Thyroid gland (tissue), 4 donors: ENCODE measurements around the gene CELF4. TPM values are rescaled to one million over a fixed set of nuclear protein-coding genes. Genes with fewer than 3 reads are reported as not detected.

Experiments used
- DNase-seq, 2 donors: peaks; one replicate each; pipeline ENCODE4 v3.0.0-alpha.2; 2019
- H3K27ac ChIP-seq, 3 donors: fragments of 200-600 bp; sonication (generic); 1 replicate in 2 of 3; 2 replicates in 1 of 3; pipeline ENCODE4 v1.5.1; 2016 to 2019; ENCODE audit warnings: mild to moderate bottlenecking in 1 of 3, moderate library complexity in 1 of 3
- H3K27me3 ChIP-seq: fragments of 200-600 bp; sonication (generic); one replicate; pipeline ENCODE4 v1.5.1; 2019
- H3K36me3 ChIP-seq, 2 donors: fragments of 200-600 bp; sonication (generic); one replicate each; pipeline ENCODE4 v1.5.1; 2016 to 2019
- H3K4me1 ChIP-seq, 2 donors: fragments of 200-600 bp; sonication (generic); one replicate each; pipeline ENCODE4 v1.5.1; 2017 to 2019
- H3K4me3 ChIP-seq, 3 donors: fragments of 200-600 bp; sonication (generic); replicated peaks in 1 of 3; 1 replicate in 2 of 3; 2 replicates in 1 of 3; pipeline ENCODE4 v1.5.1; 2016; ENCODE audit warnings: mild to moderate bottlenecking in 1 of 3
- H3K9me3 ChIP-seq: fragments of 200-600 bp; sonication (generic); one replicate; pipeline ENCODE4 v1.5.1; 2017
- CTCF ChIP-seq, 6 experiments: fragments of 200-600 bp in 3 of 6; fragments of 450-650 bp in 3 of 6; sonication (generic) in 3 of 6; IDR thresholded peaks; one replicate each; pipeline ENCODE4 v1.5.1; 2016 to 2019; ENCODE audit warnings: antibody characterized with exemption in 6 of 6, mild to moderate bottlenecking in 2 of 6, inconsistent platforms in 1 of 6, moderate library complexity in 1 of 6
- POLR2A ChIP-seq, 2 donors: fragments of 450-650 bp; IDR thresholded peaks; one replicate each; pipeline ENCODE4 v1.6.1; 2017; ENCODE audit warnings: antibody characterized with exemption in 2 of 2, mild to moderate bottlenecking in 2 of 2, moderate library complexity in 1 of 2
- WGBS, 2 donors: methylation state at CpG; one replicate each; pipeline ENCODE4 v1.1.5; 2017; 5-methylcytosine and 5-hydroxymethylcytosine counted together
- intact Hi-C: fragments of 100-400 bp; cut with DNase I; formaldehyde crosslinking; loops from one replicate; pipeline ENCODE4 v1.15.1; 2023
- total RNA-seq, 4 donors: library from RNA; depleted of rRNA; stranded (reverse); fragments of >200 nt; gene quantifications; one replicate each; pipeline ENCODE4 v1.2.3, GENCODE V29; 2016

The CELF4 gene
- total RNA-seq, 4 donors from 2014 or later, result 4.3 TPM; not detected in 3

DNA sequence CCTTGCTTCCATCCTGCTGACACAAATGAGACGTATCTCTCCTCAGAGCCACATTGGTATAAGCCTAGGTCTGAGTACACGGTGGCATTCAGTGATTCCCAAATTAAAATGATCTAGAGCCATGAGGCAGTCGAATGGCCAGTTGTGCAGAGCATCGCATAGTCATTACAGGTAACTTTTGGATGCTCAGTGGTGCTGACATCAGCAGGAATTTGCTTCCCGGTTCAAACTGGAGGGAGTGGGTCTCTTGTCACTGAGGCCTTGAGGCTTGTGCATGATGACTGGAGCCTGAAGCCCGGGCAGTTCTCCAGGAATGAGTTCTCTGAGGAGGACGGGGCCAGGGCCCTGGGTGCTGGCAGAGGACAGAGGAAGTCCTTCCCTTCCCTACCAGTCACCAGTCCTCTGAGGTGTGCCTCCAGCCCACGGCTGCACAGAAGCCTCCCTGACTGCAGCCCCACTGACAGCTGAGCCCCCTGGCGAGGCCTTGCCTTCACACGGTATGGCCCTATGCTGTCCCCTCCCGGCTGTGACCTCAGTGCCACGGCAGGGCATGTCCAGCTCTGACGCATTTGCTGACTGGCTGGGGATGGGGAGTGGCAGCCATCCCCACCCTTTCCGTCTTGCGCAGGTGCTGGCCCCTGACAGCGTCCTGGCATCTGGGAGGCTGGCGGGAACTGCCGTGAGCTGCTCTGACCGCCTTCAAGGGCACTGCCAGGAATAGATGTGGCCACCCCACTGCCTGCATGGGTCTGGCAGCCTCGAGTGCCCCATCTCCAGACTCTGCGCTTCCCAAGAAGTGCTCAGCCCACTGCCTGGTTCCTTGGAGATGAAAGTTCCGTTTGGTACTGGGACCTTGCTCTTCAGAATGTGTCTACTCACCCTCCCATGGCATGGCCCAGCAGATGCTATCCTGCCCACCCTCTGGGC, 117.4 kb downstream of the CELF4 start:
- no peak for DNase-seq
- Histone ChIP-seq H3K4me1 (no peaks in the 10 kb centered on the region), H3K27ac (no peak overlapping the region), H3K4me3 (no peak overlapping the region), H3K27me3 (no peaks in the 10 kb centered on the region), H3K9me3 (no peaks in the 10 kb centered on the region), H3K36me3 (no peaks in the 10 kb centered on the region)
- no peak for TF ChIP-seq POLR2A (IDR thresholded peaks at IDR 0.05)
- TF ChIP-seq CTCF (IDR thresholded peaks at IDR 0.05), result no peak
- intact Hi-C loops, result no loop called here
- 73 to 76% methylated on average over 9 to 22 of the region's 22 CpGs for WGBS, 2 donors

GRCh38 chr18:37445836-37446235, 119.8 kb downstream of the CELF4 start:
- H3K36me3 ChIP-seq, result no peaks in the 10 kb centered on the region
- TF ChIP-seq CTCF (IDR thresholded peaks at IDR 0.05), result no peak
- no peak for TF ChIP-seq POLR2A (IDR thresholded peaks at IDR 0.05)
- no peaks in the 10 kb centered on the region for H3K4me1 ChIP-seq
- no peak overlapping the region for H3K4me3 ChIP-seq
- DNase-seq, result no peak
- intact Hi-C loops, result no loop called here
- no peaks in the 10 kb centered on the region for H3K9me3 ChIP-seq
- no peaks in the 10 kb centered on the region for H3K27me3 ChIP-seq
- 90 to 92% methylated on average over 10 of the region's 10 CpGs for WGBS, 2 donors
- no peak overlapping the region for H3K27ac ChIP-seq

- no peak for DNase-seq
- TF ChIP-seq CTCF (IDR thresholded peaks at IDR 0.05) (no peak), POLR2A (IDR thresholded peaks at IDR 0.05) (no peak)
- no peaks in the 10 kb centered on the region for H3K4me1 ChIP-seq
- no peak overlapping the region for H3K27ac ChIP-seq
- 78 to 79% methylated on average over 7 of the region's 7 CpGs for WGBS, 2 donors
- intact Hi-C loops, result no loop called here
- H3K9me3 ChIP-seq, result no peaks in the 10 kb centered on the region
- H3K27me3 ChIP-seq, result no peaks in the 10 kb centered on the region
- no peaks in the 10 kb centered on the region for H3K36me3 ChIP-seq
- H3K4me3 ChIP-seq, result no peak overlapping the region
Measured at GRCh38 chr18:37445368-37445767, 120.2 kb downstream of the CELF4 start.

DNA sequence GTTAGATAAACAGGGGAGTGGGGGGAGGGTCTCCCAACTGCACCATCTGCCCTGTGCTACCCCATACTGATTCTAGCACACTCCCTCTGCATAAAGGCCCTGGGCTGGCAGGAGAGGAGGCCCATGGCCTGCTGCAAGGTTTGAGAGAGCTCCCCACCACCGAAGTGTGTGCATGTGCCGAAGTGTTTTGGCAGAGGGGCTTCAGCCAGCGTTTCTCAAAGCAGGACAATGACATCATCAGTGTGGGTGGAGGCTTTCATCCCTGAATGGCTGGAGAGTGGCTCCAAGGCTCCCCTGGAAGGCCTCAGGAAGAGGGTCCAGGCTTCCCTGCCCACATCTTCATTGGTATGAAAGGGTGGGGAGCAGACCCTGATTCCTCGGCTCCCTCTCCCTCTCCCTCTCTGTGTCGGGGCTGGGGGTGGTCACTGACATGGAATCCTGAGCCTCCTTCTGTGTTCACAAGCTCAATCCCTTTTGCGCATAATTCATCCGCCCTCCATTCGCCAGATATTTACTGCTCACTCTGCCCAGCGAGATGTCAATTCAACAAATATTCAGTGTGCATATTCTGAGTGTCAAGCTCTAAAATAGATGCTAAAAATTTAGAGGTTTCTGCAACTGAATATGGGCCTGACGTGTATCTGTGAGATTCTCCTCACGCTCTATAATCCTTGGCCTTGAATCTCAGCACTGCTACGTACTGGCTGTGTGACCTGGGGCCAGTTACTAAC, 122.1 kb downstream of the CELF4 start:
- intact Hi-C loops, result no loop called here
- 85 to 93% methylated on average over 10 to 12 of the region's 12 CpGs for WGBS, 2 donors
- H3K4me3 ChIP-seq, result no peak overlapping the region
- TF ChIP-seq CTCF (IDR thresholded peaks at IDR 0.05) (no peak), POLR2A (IDR thresholded peaks at IDR 0.05) (no peak)
- H3K36me3 ChIP-seq, result no peaks in the 10 kb centered on the region
- no peak for DNase-seq
- H3K4me1 ChIP-seq, result no peaks in the 10 kb centered on the region
- no peaks in the 10 kb centered on the region for H3K27me3 ChIP-seq
- no peak overlapping the region for H3K27ac ChIP-seq
- H3K9me3 ChIP-seq, result no peaks in the 10 kb centered on the region

GRCh38 chr18:37442477-37442876, 123.1 kb downstream of the CELF4 start:
- intact Hi-C loops, result no loop called here
- Histone ChIP-seq H3K27ac (no peak overlapping the region), H3K9me3 (no peaks in the 10 kb centered on the region), H3K36me3 (no peaks in the 10 kb centered on the region), H3K4me1 (no peaks in the 10 kb centered on the region), H3K27me3 (no peaks in the 10 kb centered on the region), H3K4me3 (no peak overlapping the region)
- TF ChIP-seq CTCF (IDR thresholded peaks at IDR 0.05), result no peak
- no peak for TF ChIP-seq POLR2A (IDR thresholded peaks at IDR 0.05)
- WGBS, 2 donors, result 76 to 78% methylated on average over 11 of the region's 11 CpGs
- DNase-seq, result no peak
